Measurements from ENCODE around the gene THEMIS. TPM values are rescaled to one million over a fixed set of nuclear protein-coding genes. Genes with fewer than 3 reads are reported as not detected.

Gene THEMIS
- total and polyA plus RNA-seq, 10 of the 15 experiments (the other 5 are each of a cell fraction or from before 2014, with no cell fraction given): 0.06 to 1.5 (median 0.08) TPM; not detected in 6

DNA sequence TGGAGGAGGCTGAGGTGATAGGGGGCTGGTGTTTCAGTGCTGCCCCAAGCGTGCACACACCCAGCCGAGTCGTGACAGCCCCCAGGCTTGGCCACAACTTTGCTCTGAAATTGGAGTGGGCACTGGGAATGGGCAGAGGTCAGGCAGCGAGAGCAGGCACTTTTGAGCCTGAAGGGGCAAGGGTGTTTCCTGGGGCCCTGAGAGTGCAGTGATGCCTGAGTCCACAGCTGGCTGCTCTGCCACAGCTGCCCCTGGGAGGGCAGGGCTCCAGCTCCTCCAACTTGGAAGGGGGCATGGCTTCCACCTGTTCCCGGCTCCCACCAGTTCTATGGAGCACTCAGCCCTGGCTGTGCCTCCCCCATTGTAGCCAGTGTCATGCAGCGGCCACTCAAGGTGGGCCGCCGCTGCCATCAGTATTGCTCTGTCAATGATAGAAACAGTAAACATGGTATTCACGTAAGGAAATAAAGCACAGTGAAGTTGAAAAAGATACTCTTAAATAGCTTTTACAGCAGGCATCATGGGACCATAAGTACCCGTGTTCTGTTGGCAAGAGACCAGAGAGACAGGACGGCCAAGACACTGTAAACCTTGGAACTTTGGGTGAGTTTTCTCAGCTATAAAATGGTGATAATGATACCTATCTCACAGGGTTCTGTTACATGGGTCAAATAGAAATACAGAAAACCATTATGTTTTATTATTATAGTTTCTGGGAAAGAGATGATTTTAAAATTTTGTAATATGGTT lies 108.9 kb downstream of the THEMIS start:
- no peaks in the 10 kb centered on the region for H3K36me3 ChIP-seq (ENCODE audit: control insufficient read depth in 2 of 2, insufficient read depth in 2 of 2, low read length in 1 of 2)
- RAD21 ChIA-PET (ENCODE audit: unreplicated experiment): no interaction called here
- in situ Hi-C loops (cut with MboI): no loop called here

More for the DNA sequence above, 108.9 kb downstream of the THEMIS start:
- no peak for TF ChIP-seq IRF4 (IDR thresholded peaks at IDR 0.05; ENCODE audit: low read depth, low read length)
- TF ChIP-seq, protein P1, sequence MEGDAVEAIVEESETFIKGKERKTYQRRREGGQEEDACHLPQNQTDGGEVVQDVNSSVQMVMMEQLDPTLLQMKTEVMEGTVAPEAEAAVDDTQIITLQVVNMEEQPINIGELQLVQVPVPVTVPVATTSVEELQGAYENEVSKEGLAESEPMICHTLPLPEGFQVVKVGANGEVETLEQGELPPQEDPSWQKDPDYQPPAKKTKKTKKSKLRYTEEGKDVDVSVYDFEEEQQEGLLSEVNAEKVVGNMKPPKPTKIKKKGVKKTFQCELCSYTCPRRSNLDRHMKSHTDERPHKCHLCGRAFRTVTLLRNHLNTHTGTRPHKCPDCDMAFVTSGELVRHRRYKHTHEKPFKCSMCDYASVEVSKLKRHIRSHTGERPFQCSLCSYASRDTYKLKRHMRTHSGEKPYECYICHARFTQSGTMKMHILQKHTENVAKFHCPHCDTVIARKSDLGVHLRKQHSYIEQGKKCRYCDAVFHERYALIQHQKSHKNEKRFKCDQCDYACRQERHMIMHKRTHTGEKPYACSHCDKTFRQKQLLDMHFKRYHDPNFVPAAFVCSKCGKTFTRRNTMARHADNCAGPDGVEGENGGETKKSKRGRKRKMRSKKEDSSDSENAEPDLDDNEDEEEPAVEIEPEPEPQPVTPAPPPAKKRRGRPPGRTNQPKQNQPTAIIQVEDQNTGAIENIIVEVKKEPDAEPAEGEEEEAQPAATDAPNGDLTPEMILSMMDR (IDR thresholded peaks at IDR 0.05 in 2 of 3, conservative IDR thresholded peaks at IDR 0.05 in 1 of 3; ENCODE audit: control insufficient read depth in 2 of 3, extremely low read depth in 1 of 3, insufficient read depth in 1 of 3, low read depth in 3 of 3, low read length in 3 of 3): no peak
- TF ChIP-seq, protein P2, sequence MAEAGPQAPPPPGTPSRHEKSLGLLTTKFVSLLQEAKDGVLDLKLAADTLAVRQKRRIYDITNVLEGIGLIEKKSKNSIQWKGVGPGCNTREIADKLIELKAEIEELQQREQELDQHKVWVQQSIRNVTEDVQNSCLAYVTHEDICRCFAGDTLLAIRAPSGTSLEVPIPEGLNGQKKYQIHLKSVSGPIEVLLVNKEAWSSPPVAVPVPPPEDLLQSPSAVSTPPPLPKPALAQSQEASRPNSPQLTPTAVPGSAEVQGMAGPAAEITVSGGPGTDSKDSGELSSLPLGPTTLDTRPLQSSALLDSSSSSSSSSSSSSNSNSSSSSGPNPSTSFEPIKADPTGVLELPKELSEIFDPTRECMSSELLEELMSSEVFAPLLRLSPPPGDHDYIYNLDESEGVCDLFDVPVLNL (IDR thresholded peaks at IDR 0.05; ENCODE audit: low read depth, low read length): no peak
- no peak for TF ChIP-seq CHD1 (IDR thresholded peaks at IDR 0.05; ENCODE audit: low read depth, low read length)
- no peak for TF ChIP-seq NFXL1 (IDR thresholded peaks at IDR 0.05; ENCODE audit: borderline replicate concordance)
- TF ChIP-seq SIX5 (IDR thresholded peaks at IDR 0.05; ENCODE audit: low read depth, low read length, severe bottlenecking): no peak
- no peak for TF ChIP-seq CEBPB (IDR thresholded peaks at IDR 0.05; ENCODE audit: borderline replicate concordance in 1 of 2, low read depth in 2 of 2, low read length in 2 of 2)
- TF ChIP-seq ZNF384 (IDR thresholded peaks at IDR 0.05; ENCODE audit: borderline replicate concordance, low read depth, low read length): no peak
- no peak for TF ChIP-seq NR2F1 (conservative IDR thresholded peaks at IDR 0.05)
- no peak for TF ChIP-seq SUPT20H (IDR thresholded peaks at IDR 0.05; ENCODE audit: borderline replicate concordance, control insufficient read depth, low read depth, low read length)
- no peak for TF ChIP-seq POLR2A (IDR thresholded peaks at IDR 0.05; ENCODE audit: low read depth, low read length)
- TF ChIP-seq MEF2B (IDR thresholded peaks at IDR 0.05; ENCODE audit: partially characterized antibody, poor library complexity, severe bottlenecking): no peak
- TF ChIP-seq, protein P3, sequence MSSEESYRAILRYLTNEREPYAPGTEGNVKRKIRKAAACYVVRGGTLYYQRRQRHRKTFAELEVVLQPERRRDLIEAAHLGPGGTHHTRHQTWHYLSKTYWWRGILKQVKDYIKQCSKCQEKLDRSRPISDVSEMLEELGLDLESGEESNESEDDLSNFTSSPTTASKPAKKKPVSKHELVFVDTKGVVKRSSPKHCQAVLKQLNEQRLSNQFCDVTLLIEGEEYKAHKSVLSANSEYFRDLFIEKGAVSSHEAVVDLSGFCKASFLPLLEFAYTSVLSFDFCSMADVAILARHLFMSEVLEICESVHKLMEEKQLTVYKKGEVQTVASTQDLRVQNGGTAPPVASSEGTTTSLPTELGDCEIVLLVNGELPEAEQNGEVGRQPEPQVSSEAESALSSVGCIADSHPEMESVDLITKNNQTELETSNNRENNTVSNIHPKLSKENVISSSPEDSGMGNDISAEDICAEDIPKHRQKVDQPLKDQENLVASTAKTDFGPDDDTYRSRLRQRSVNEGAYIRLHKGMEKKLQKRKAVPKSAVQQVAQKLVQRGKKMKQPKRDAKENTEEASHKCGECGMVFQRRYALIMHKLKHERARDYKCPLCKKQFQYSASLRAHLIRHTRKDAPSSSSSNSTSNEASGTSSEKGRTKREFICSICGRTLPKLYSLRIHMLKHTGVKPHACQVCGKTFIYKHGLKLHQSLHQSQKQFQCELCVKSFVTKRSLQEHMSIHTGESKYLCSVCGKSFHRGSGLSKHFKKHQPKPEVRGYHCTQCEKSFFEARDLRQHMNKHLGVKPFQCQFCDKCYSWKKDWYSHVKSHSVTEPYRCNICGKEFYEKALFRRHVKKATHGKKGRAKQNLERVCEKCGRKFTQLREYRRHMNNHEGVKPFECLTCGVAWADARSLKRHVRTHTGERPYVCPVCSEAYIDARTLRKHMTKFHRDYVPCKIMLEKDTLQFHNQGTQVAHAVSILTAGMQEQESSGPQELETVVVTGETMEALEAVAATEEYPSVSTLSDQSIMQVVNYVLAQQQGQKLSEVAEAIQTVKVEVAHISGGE (CRISPR knock-in tag; IDR thresholded peaks at IDR 0.05): no peak
- no peak for TF ChIP-seq MYB (IDR thresholded peaks at IDR 0.05; ENCODE audit: borderline replicate concordance, low read depth, low read length)
- TF ChIP-seq ZNF274 (IDR thresholded peaks at IDR 0.05; ENCODE audit: insufficient read depth, insufficient read length): no peak
- TF ChIP-seq STAT1 (conservative IDR thresholded peaks at IDR 0.05): no peak
- TF ChIP-seq RCOR1 (conservative IDR thresholded peaks at IDR 0.05; ENCODE audit: low read depth, low read length): no peak
- no peak for TF ChIP-seq TAF1 (IDR thresholded peaks at IDR 0.05; ENCODE audit: borderline replicate concordance, low read depth, low read length)
- ATAC-seq (no peak), DNase-seq (ENCODE audit: low read depth, low spot score) (no peak), FAIRE-seq (no peak)
- Histone ChIP-seq H3K9ac (ENCODE audit: control insufficient read depth, insufficient read depth, low read length) (no peak overlapping the region), H4K20me1 (ENCODE audit: control insufficient read depth, insufficient read depth) (no peaks in the 10 kb centered on the region), H3K79me2 (ENCODE audit: control insufficient read depth, insufficient read depth, low read length) (no peaks in the 10 kb centered on the region), H3K9me3 (replicated peaks; ENCODE audit: control insufficient read depth, insufficient read depth, low read length) (no peaks in the 10 kb centered on the region), H3K27ac (ENCODE audit: control insufficient read depth, insufficient read depth) (no peak overlapping the region), H3K27me3 (replicated peaks in 1 of 2; ENCODE audit: control insufficient read depth in 2 of 2, insufficient read depth in 2 of 2, low read length in 1 of 2) (no peaks in the 10 kb centered on the region), H2AFZ (ENCODE audit: control insufficient read depth, low read depth, low read length) (no peak overlapping the region), H3K4me3 (no peak overlapping the region), H3K4me2 (ENCODE audit: control insufficient read depth, insufficient read depth) (no peak overlapping the region), H3K4me1 (ENCODE audit: control insufficient read depth, insufficient read depth, low read length) (no peaks in the 10 kb centered on the region)
- ChIA-PET CTCF (no interaction called here), SMC1A (ENCODE audit: uncharacterized antibody, unreplicated experiment) (no interaction called here), POLR2A (no interaction called here)
- BruUV-seq (replicated peaks): no TSS peak
- 26% methylated on average over 11 of the region's 11 CpGs for WGBS (ENCODE audit: insufficient coverage, insufficient replicate concordance, low lambda C conversion rate, missing lambda C conversion rate)
- intact Hi-C loops (cut with micrococcal nuclease; ENCODE audit: unreplicated experiment): no loop called here

Data from GM12878 (cell line).